K562 (cell line): ENCODE data around the gene GRSF1. TPM values are rescaled to one million over a fixed set of nuclear protein-coding genes. Genes with fewer than 3 reads are reported as not detected.
A peak's percentile ranks its signal among the peaks of the same experiment; 100 is the strongest.

Experiments used
- C11orf30 ChIP-seq: fragments of 450-650 bp; IDR thresholded peaks from 2 replicates; pipeline ENCODE4 v1.6.1; 2016; ENCODE audit warnings: low read depth, mild to moderate bottlenecking
- DACH1 ChIP-seq: fragments of 450-650 bp; IDR thresholded peaks from 2 replicates; pipeline ENCODE4 v1.6.1; 2018; ENCODE audit not compliant: partially characterized antibody
- MCM7 ChIP-seq, 2 experiments: fragments of 450-650 bp; IDR thresholded peaks; 2 replicates each; pipeline ENCODE4 v1.6.1; 2016 to 2018
- MIER1 ChIP-seq: fragments of 450-650 bp; IDR thresholded peaks from 2 replicates; pipeline ENCODE4 v1.6.1; 2016; ENCODE audit warnings: antibody characterized with exemption, mild to moderate bottlenecking, low read depth
- NFE2L1 ChIP-seq: fragments of 450-650 bp; IDR thresholded peaks from 2 replicates; pipeline ENCODE4 v1.6.1; 2016; ENCODE audit warnings: missing genetic modification characterization, low read depth, mild to moderate bottlenecking, missing compliant biosample characterization, moderate library complexity, borderline replicate concordance
- POLR3G ChIP-seq: IDR thresholded peaks from 2 replicates; pipeline ENCODE4 v1.6.1; 2011; ENCODE audit not compliant: insufficient read length, insufficient replicate concordance; ENCODE audit errors: extremely low read depth
- RB1 ChIP-seq: fragments of 450-650 bp; IDR thresholded peaks from 2 replicates; pipeline ENCODE4 v1.6.1; 2017; ENCODE audit warnings: low read depth, mild to moderate bottlenecking
- RBBP5 ChIP-seq: fragments of 200-600 bp; sonication (generic); IDR thresholded peaks from 2 replicates; pipeline ENCODE4 v1.6.1; 2012; ENCODE audit warnings: borderline replicate concordance, mild to moderate bottlenecking, low read length, control low read depth, inconsistent platforms; ENCODE audit not compliant: insufficient read depth, poor library complexity, severe bottlenecking
- RBM25 ChIP-seq: fragments of 200-400 bp; formaldehyde crosslinking; IDR thresholded peaks from 2 replicates; pipeline ENCODE4 v1.6.1; 2018; ENCODE audit warnings: low read length, low read depth, moderate library complexity; ENCODE audit not compliant: severe bottlenecking
- TAF15 ChIP-seq: fragments of 200-400 bp; formaldehyde crosslinking; IDR thresholded peaks from 2 replicates; pipeline ENCODE4 v1.6.1; 2017; ENCODE audit warnings: mild to moderate bottlenecking, low read depth, low read length, moderate library complexity
- TCFL5 ChIP-seq: fragments of 250-450 bp; sonication (Bioruptor Pico); conservative IDR thresholded peaks from 2 replicates; pipeline ENCODE4 v1.6.1; 2021; ENCODE audit warnings: mild to moderate bottlenecking, moderate library complexity, matching md5 sums
- TOE1 ChIP-seq, 2 experiments: fragments of 450-650 bp in 1 of 2; sonication (generic) in 1 of 2; formaldehyde crosslinking in 1 of 2; IDR thresholded peaks; 2 replicates each; pipeline versions ENCODE4 v1.7.1 to v1.8.0; 2016 to 2022; ENCODE audit warnings: borderline replicate concordance in 2 of 2, mild to moderate bottlenecking in 2 of 2, antibody characterized with exemption in 1 of 2, inconsistent platforms in 1 of 2, low read depth in 1 of 2, missing genetic modification reagents in 1 of 2, moderate library complexity in 1 of 2
- YBX1 ChIP-seq: fragments of 450-650 bp; IDR thresholded peaks from 2 replicates; pipeline ENCODE4 v1.7.1; 2016; ENCODE audit warnings: mild to moderate bottlenecking
- polyA plus RNA-seq, 8 experiments: library from polyadenylated mRNA; depleted of rRNA in 4 of 8; stranded (reverse) in 5 of 8; unstranded in 3 of 8; fragments of >200 nt; fragmentation: Nextera tagmentation in 2 of 8; fragmentation: Illumina TruSeq in 1 of 8; extraction: Ambion mirVana in 2 of 8; extraction: Trizol in 1 of 8; gene quantifications; 2 replicates each; pipeline versions ENCODE4 v1.2.1 to v1.2.3, GENCODE V29; 2011 to 2014; ENCODE audit warnings: inconsistent platforms in 1 of 8, missing spikeins in 1 of 8
- total RNA-seq, 7 experiments: library from RNA; depleted of rRNA in 6 of 7; stranded (reverse); fragments of >200 nt in 6 of 7; fragmentation: Illumina TruSeq in 2 of 7; extraction: Trizol in 2 of 7; gene quantifications; 2 replicates each; pipeline versions ENCODE4 v1.2.1 to v1.2.3, GENCODE V29; 2011 to 2021; ENCODE audit warnings: low replicate concordance in 1 of 7
- TF ChIP-seq, protein P1 (sequence below): fragments of 450-650 bp; IDR thresholded peaks from 2 replicates; pipeline ENCODE4 v1.6.1; 2016; ENCODE audit warnings: mild to moderate bottlenecking
- TF ChIP-seq, protein P2 (sequence below): fragments of 250-450 bp; sonication (Bioruptor Pico); IDR thresholded peaks from 2 replicates; pipeline ENCODE4 v1.8.0; 2021; ENCODE audit warnings: borderline replicate concordance, mild to moderate bottlenecking, moderate library complexity; ENCODE audit not compliant: poor library complexity, severe bottlenecking
- TF ChIP-seq, protein P3 (sequence below): fragments of 150-350 bp; conservative IDR thresholded peaks from 2 replicates; pipeline ENCODE4 v1.6.1; 2014; ENCODE audit warnings: low read length
- TF ChIP-seq, protein P4 (sequence below), 2 experiments: fragments of 450-650 bp in 1 of 2; sonication (generic) in 1 of 2; formaldehyde crosslinking; conservative IDR thresholded peaks; 2 replicates each; pipeline versions ENCODE4 v1.4.0 to v1.8.1; 2020 to 2022; ENCODE audit warnings: mild to moderate bottlenecking in 1 of 2, missing genetic modification reagents in 1 of 2
- TF ChIP-seq, protein P5 (sequence below): sonication (generic); formaldehyde crosslinking; IDR thresholded peaks from 2 replicates; pipeline ENCODE4 v1.8.0; 2022; ENCODE audit warnings: mild to moderate bottlenecking, missing genetic modification reagents
- TF ChIP-seq, protein P6 (sequence below): sonication (generic); formaldehyde crosslinking; IDR thresholded peaks from 2 replicates; pipeline ENCODE4 v1.8.1; 2023; ENCODE audit warnings: mild to moderate bottlenecking, missing genetic modification reagents, moderate library complexity

The GRSF1 gene
- total and polyA plus RNA-seq, 9 of the 15 experiments (the other 6 are each of a cell fraction or from before 2014, with no cell fraction given) = 33.0 to 105 (median 76.0) TPM

DNA sequence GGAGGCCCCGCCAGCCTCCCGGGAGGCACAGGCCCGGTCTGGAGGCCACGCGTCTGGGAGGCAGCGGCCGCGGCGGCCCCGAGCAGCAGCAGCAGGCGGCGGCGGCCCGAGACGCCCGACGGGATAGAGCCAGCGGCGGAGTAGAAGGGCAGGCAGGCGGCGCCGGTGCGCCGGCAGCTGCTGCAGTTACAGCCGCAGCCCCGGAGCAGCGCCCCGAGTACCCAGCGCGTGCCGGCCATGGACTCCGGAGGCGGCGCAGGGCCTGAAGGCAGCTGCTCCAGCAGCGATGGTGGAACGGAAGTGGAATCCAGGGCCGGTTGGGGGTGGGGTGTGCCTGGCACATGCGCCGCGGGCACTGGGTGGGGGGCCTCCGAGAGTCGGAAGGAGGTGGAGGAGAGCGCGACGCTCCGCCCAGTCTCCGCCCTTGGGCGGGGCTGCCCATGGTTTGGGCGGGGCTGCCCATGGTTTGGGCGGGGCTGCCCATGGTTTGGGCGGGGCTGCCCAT is at the start of gene GRSF1 (continued):
- TF ChIP-seq, protein P1, sequence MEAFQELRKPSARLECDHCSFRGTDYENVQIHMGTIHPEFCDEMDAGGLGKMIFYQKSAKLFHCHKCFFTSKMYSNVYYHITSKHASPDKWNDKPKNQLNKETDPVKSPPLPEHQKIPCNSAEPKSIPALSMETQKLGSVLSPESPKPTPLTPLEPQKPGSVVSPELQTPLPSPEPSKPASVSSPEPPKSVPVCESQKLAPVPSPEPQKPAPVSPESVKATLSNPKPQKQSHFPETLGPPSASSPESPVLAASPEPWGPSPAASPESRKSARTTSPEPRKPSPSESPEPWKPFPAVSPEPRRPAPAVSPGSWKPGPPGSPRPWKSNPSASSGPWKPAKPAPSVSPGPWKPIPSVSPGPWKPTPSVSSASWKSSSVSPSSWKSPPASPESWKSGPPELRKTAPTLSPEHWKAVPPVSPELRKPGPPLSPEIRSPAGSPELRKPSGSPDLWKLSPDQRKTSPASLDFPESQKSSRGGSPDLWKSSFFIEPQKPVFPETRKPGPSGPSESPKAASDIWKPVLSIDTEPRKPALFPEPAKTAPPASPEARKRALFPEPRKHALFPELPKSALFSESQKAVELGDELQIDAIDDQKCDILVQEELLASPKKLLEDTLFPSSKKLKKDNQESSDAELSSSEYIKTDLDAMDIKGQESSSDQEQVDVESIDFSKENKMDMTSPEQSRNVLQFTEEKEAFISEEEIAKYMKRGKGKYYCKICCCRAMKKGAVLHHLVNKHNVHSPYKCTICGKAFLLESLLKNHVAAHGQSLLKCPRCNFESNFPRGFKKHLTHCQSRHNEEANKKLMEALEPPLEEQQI = no peak
- TF ChIP-seq, protein P2, sequence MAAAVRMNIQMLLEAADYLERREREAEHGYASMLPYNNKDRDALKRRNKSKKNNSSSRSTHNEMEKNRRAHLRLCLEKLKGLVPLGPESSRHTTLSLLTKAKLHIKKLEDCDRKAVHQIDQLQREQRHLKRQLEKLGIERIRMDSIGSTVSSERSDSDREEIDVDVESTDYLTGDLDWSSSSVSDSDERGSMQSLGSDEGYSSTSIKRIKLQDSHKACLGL = no peak
- no peak for TF ChIP-seq TAF15
- TF ChIP-seq, protein P3, sequence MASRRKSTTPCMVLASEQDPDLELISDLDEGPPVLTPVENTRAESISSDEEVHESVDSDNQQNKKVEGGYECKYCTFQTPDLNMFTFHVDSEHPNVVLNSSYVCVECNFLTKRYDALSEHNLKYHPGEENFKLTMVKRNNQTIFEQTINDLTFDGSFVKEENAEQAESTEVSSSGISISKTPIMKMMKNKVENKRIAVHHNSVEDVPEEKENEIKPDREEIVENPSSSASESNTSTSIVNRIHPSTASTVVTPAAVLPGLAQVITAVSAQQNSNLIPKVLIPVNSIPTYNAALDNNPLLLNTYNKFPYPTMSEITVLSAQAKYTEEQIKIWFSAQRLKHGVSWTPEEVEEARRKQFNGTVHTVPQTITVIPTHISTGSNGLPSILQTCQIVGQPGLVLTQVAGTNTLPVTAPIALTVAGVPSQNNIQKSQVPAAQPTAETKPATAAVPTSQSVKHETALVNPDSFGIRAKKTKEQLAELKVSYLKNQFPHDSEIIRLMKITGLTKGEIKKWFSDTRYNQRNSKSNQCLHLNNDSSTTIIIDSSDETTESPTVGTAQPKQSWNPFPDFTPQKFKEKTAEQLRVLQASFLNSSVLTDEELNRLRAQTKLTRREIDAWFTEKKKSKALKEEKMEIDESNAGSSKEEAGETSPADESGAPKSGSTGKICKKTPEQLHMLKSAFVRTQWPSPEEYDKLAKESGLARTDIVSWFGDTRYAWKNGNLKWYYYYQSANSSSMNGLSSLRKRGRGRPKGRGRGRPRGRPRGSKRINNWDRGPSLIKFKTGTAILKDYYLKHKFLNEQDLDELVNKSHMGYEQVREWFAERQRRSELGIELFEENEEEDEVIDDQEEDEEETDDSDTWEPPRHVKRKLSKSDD = no peak
- TF ChIP-seq RBM25 = peak; percentile 88
- no peak for TF ChIP-seq NFE2L1
- no peak for TF ChIP-seq YBX1
- no peak for TF ChIP-seq DACH1
- no peak for TF ChIP-seq MIER1
- TF ChIP-seq C11orf30 = no peak
- 0 out of 2 replicates have a peak, but pooled peaks have one; percentile 40 for TF ChIP-seq RB1
- no peak for TF ChIP-seq POLR3G
- no peak for TF ChIP-seq TCFL5
- TF ChIP-seq, protein P4, sequence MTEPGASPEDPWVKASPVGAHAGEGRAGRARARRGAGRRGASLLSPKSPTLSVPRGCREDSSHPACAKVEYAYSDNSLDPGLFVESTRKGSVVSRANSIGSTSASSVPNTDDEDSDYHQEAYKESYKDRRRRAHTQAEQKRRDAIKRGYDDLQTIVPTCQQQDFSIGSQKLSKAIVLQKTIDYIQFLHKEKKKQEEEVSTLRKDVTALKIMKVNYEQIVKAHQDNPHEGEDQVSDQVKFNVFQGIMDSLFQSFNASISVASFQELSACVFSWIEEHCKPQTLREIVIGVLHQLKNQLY (CRISPR knock-in tag; conservative IDR thresholded peaks at IDR 0.05) = no peak
- TF ChIP-seq, protein P5, sequence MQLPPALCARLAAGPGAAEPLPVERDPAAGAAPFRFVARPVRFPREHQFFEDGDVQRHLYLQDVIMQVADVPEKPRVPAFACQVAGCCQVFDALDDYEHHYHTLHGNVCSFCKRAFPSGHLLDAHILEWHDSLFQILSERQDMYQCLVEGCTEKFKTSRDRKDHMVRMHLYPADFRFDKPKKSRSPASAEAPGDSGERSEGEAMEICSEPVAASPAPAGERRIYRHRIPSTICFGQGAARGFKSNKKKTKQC (CRISPR knock-in tag) = 0 out of 2 replicates have a peak, but pooled peaks have one; percentile 47
- no peak for TF ChIP-seq MCM7 (IDR thresholded peaks at IDR 0.05)
- TF ChIP-seq, protein P6, sequence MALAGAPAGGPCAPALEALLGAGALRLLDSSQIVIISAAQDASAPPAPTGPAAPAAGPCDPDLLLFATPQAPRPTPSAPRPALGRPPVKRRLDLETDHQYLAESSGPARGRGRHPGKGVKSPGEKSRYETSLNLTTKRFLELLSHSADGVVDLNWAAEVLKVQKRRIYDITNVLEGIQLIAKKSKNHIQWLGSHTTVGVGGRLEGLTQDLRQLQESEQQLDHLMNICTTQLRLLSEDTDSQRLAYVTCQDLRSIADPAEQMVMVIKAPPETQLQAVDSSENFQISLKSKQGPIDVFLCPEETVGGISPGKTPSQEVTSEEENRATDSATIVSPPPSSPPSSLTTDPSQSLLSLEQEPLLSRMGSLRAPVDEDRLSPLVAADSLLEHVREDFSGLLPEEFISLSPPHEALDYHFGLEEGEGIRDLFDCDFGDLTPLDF = no peak
- TF ChIP-seq RBBP5 = peak; percentile 47
- TF ChIP-seq TOE1 (IDR thresholded peaks at IDR 0.05; ENCODE audit: borderline replicate concordance) = no peak
- TF ChIP-seq TOE1 (CRISPR knock-in tag; IDR thresholded peaks at IDR 0.05; ENCODE audit: borderline replicate concordance, low read depth) = no peak
